ENCODE results near the gene MFNG.

DNA sequence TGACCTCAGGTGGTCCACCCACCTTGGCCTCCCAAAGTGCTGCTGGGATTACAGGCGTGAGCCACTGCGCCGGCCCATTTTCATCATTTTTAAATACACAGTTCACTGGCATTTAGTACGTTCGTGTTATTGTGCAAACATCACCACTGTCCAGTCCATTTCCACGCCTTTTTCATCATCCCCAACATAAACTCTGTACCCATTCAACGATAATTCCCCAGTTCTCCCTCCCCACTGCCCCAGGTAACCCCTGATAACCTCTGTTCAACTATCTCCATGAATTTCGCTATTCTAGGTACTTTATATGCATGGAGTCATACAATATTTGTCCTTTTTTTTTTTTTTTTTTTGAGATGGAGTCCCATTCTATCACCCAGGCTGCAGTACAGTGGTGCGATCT, 40.7 kb downstream of the MFNG start:
- TF ChIP-seq, protein P1, sequence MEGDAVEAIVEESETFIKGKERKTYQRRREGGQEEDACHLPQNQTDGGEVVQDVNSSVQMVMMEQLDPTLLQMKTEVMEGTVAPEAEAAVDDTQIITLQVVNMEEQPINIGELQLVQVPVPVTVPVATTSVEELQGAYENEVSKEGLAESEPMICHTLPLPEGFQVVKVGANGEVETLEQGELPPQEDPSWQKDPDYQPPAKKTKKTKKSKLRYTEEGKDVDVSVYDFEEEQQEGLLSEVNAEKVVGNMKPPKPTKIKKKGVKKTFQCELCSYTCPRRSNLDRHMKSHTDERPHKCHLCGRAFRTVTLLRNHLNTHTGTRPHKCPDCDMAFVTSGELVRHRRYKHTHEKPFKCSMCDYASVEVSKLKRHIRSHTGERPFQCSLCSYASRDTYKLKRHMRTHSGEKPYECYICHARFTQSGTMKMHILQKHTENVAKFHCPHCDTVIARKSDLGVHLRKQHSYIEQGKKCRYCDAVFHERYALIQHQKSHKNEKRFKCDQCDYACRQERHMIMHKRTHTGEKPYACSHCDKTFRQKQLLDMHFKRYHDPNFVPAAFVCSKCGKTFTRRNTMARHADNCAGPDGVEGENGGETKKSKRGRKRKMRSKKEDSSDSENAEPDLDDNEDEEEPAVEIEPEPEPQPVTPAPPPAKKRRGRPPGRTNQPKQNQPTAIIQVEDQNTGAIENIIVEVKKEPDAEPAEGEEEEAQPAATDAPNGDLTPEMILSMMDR (IDR thresholded peaks at IDR 0.05) = no peak
- TF ChIP-seq ZFX (IDR thresholded peaks at IDR 0.05; ENCODE audit: borderline replicate concordance) = no peak

Data from 22Rv1 (cell line).